Heart left ventricle (tissue), 16 donors: ENCODE results near the gene COQ4. TPM values are rescaled to one million over a fixed set of nuclear protein-coding genes. Genes with fewer than 3 reads are reported as not detected.

ENCODE experiments used
- ATAC-seq, 4 donors: fragments of 200-7000 bp; cut with Tn5 transposase; one replicate each; pipeline ENCODE4 v1.9.1; 2020 to 2022; ENCODE audit warnings: moderate library complexity in 4 of 4, mild to moderate bottlenecking in 3 of 4, moderate number of reproducible peaks in 1 of 4
- DNase-seq, 5 donors: peaks; one replicate each; pipeline ENCODE4 v3.0.0-alpha.2; 2020
- H3K27ac ChIP-seq, 12 donors: fragments of 200-600 bp; sonication (generic) in 4 of 12; one replicate each; pipeline versions ENCODE4 v1.5.0 to v1.8.0; 2016 to 2022; ENCODE audit warnings: mild to moderate bottlenecking in 2 of 12
- H3K27me3 ChIP-seq, 9 donors: fragments of 200-600 bp; sonication (generic) in 2 of 9; one replicate each; pipeline versions ENCODE4 v1.5.1 to v1.8.0; 2016 to 2022; ENCODE audit warnings: mild to moderate bottlenecking in 3 of 9
- H3K36me3 ChIP-seq, 9 donors: fragments of 200-600 bp; sonication (generic) in 2 of 9; one replicate each; pipeline versions ENCODE4 v1.5.0 to v1.8.0; 2018 to 2022; ENCODE audit warnings: mild to moderate bottlenecking in 2 of 9
- H3K4me1 ChIP-seq, 12 donors: fragments of 200-600 bp; sonication (generic) in 4 of 12; one replicate each; pipeline versions ENCODE4 v1.5.0 to v1.8.0; 2016 to 2022; ENCODE audit warnings: mild to moderate bottlenecking in 3 of 12
- H3K4me3 ChIP-seq, 12 donors: fragments of 200-600 bp; sonication (generic) in 4 of 12; one replicate each; pipeline versions ENCODE4 v1.5.0 to v1.8.0; 2017 to 2022; ENCODE audit warnings: mild to moderate bottlenecking in 9 of 12, moderate library complexity in 4 of 12
- H3K9me3 ChIP-seq, 12 donors: fragments of 200-600 bp; sonication (generic) in 4 of 12; one replicate each; pipeline versions ENCODE4 v1.5.0 to v1.8.0; 2016 to 2022; ENCODE audit warnings: mild to moderate bottlenecking in 1 of 12
- POLR2A ChIP-seq, 2 donors: fragments of 450-650 bp; IDR thresholded peaks; one replicate each; pipeline ENCODE4 v1.6.1; 2017; ENCODE audit warnings: antibody characterized with exemption in 2 of 2, mild to moderate bottlenecking in 2 of 2, moderate library complexity in 2 of 2
- WGBS, 4 donors: extraction: QIAGEN DNeasy Blood & Tissue Kit in 2 of 4; methylation state at CpG; one replicate each; pipeline versions ENCODE4 v1.1.5 to v1.1.7; 2013 to 2018; 5-methylcytosine and 5-hydroxymethylcytosine counted together
- intact Hi-C, 10 donors: fragments of 100-400 bp; cut with DNase I; formaldehyde crosslinking; loops; one replicate each; pipeline versions ENCODE4 v1.11.1 to v1.14.2; 2022
- polyA plus RNA-seq, 2 donors: library from polyadenylated mRNA; stranded (reverse); fragments of 200-250 nt; gene quantifications; one replicate each; pipeline ENCODE4 v1.2.3, GENCODE V29; 2013
- total RNA-seq, 9 donors: library from RNA; depleted of rRNA in 2 of 9; stranded (reverse); fragments of >200 nt in 2 of 9; fragmentation: NEBNext Ultra II Directional in 3 of 9; extraction: Animal tissue kit (Norgen Biotek cat#: 25700) in 3 of 9; gene quantifications; one replicate each; pipeline versions ENCODE4 v1.1.0 to v1.2.4, GENCODE V29; 2016 to 2023
- TF ChIP-seq, protein P1 (sequence below), 12 donors: fragments of 200-600 bp; sonication (generic) in 4 of 12; IDR thresholded peaks; one replicate each; pipeline versions ENCODE4 v1.5.0 to v1.8.0; 2018 to 2022; ENCODE audit warnings: antibody characterized with exemption in 12 of 12, mild to moderate bottlenecking in 5 of 12
- donor health status: ischemic (EF 13 %, LVEDD 7.1; RV severe dilation, severe dysfunction).
- donor health status: healthy with polysubstance abuse.
- donor health status: DM: no; HTN: yes; CAD: no.
- donor health status: DM: no; HTN: no; CAD: no.
- donor health status: ischemic (EF 25% LVEDD 6.9; RV normal size, moderate dysfunction).
- donor health status: ischemic (EF 25% LVEDD 5.7; RV mildly dilated, moderate dysfunction).
- donor health status: healthy.
- donor health status: DM: yes; HTN: yes; CAD: no.
- donor health status: ischemic (EF 35%, LVEDD 5.7; RV mildly dilated, moderate dysfunction).
- donor health status: nonischemic (EF 11% LVEDD 7.7; RV severe dilation, severe dysfunction).
- donor health status: DM: yes; HTN: yes; CAD: no.
- donor health status: PGD.
- donor health status: ischemic (EF 29% LVEDD 5.4; RV normal size, mild dysfunction).
- donor health status: nonischemic (EF 23%, LVEDD 6.1; RV moderate dilation, normal function).

COQ4 gene
- total and polyA plus RNA-seq, 11 donors: 19.0 to 43.2 (median 30.1) TPM

- no peaks in the 10 kb centered on the region for H3K9me3 ChIP-seq
- DNase-seq (no peak), ATAC-seq (no peak)
- peaks cover 0 to 29% (median 22%) of the 10 kb centered on the region in 12 donors for H3K4me1 ChIP-seq
- no peak overlapping the region for H3K4me3 ChIP-seq
- WGBS, 4 donors: 76 to 83% (median 77%) methylated on average over 3 of the region's 3 CpGs
- peaks cover 0 to 14% (median 0%) of the 10 kb centered on the region in 9 donors for H3K36me3 ChIP-seq
- H3K27ac ChIP-seq: peak overlapping the region in 3 of 12 donors; percentile 63 to 69 (median 64)
- no peaks in the 10 kb centered on the region for H3K27me3 ChIP-seq
- intact Hi-C loops: loop anchor here in 8 of 10 donors (1.0 to 10.0 kb wide), 7 partner anchors 48 to 262 kb away; partner anchors contain the start of gene GLE1 (in 1 of the 8)
- TF ChIP-seq, protein P1, sequence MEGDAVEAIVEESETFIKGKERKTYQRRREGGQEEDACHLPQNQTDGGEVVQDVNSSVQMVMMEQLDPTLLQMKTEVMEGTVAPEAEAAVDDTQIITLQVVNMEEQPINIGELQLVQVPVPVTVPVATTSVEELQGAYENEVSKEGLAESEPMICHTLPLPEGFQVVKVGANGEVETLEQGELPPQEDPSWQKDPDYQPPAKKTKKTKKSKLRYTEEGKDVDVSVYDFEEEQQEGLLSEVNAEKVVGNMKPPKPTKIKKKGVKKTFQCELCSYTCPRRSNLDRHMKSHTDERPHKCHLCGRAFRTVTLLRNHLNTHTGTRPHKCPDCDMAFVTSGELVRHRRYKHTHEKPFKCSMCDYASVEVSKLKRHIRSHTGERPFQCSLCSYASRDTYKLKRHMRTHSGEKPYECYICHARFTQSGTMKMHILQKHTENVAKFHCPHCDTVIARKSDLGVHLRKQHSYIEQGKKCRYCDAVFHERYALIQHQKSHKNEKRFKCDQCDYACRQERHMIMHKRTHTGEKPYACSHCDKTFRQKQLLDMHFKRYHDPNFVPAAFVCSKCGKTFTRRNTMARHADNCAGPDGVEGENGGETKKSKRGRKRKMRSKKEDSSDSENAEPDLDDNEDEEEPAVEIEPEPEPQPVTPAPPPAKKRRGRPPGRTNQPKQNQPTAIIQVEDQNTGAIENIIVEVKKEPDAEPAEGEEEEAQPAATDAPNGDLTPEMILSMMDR (IDR thresholded peaks at IDR 0.05): no peak
- no peak for TF ChIP-seq POLR2A (IDR thresholded peaks at IDR 0.05)
Observed at GRCh38 chr9:128362774-128363173, 40.1 kb downstream of the COQ4 start.

- peak overlapping the region in 10 of 12 donors; percentile 47 to 82 (median 68) for H3K27ac ChIP-seq
- 85 to 90% (median 87%) methylated on average over 4 of the region's 4 CpGs for WGBS, 4 donors
- H3K36me3 ChIP-seq: peaks cover 0 to under 1% (median 0%) of the 10 kb centered on the region in 9 donors
- no peak for DNase-seq
- H3K27me3 ChIP-seq: no peaks in the 10 kb centered on the region
- H3K4me3 ChIP-seq: peak overlapping the region in 6 of 12 donors; percentile 43 to 56 (median 48)
- H3K9me3 ChIP-seq: no peaks in the 10 kb centered on the region
- H3K4me1 ChIP-seq: peaks cover 0 to 37% (median 27%) of the 10 kb centered on the region in 12 donors
- intact Hi-C loops: loop anchor here in 3 of 10 donors (2.0 to 10.0 kb wide), 3 partner anchors 49 to 259 kb away; partner anchors contain the start of gene GLE1 (in 1 of the 3)
- ATAC-seq: no peak
- TF ChIP-seq, protein P1 (IDR thresholded peaks at IDR 0.05): no peak
- TF ChIP-seq POLR2A (IDR thresholded peaks at IDR 0.05): no peak
Observed at GRCh38 chr9:128365525-128365924, 42.9 kb downstream of the COQ4 start.

DNA sequence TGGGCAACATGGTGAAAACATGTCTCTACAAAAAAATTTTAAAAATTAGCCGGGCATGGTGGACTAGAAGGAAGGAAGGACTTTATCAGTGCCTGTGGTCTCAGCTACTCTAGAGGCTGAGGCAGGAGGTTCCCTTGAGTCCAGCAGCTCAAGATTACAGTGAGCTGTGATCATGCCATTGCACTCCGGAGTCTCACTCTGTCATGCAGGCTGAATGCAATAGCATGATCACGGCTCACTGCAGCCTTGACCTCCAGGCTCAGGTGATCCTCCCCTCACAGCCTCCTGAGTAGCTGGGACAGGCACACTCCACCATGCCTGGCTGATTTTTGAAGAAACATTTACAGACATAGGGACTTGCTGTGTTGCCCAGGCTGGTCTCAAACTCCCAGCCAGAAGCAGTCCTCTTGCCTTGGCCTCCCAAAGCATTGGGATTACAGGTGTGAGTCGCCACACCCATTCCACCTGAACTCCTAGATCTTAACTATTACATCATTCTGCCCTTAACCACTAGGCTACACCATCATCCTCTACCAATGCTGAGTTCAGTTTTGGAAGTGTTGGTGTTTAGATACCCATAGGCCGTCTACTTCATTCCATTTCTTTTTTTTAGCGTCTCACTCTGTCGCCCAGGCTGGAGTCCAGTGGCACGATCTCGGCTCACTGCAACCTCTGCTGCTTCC is 46.5 kb downstream of the COQ4 start:
- ATAC-seq: no peak
- TF ChIP-seq, protein P1 (IDR thresholded peaks at IDR 0.05): no peak
- TF ChIP-seq POLR2A (IDR thresholded peaks at IDR 0.05): no peak
- WGBS, 4 donors: 90 to 95% (median 92%) methylated on average over 8 to 9 of the region's 9 CpGs
- peaks cover 0 to 41% (median 29%) of the 10 kb centered on the region in 12 donors for H3K4me1 ChIP-seq
- no peak overlapping the region for H3K27ac ChIP-seq
- intact Hi-C loops: loop anchor here in 2 of 10 donors (10.0 kb wide), 2 partner anchors 136 to 256 kb away; partner anchors contain the start of gene GLE1 (in 1 of the 2)
- no peaks in the 10 kb centered on the region for H3K27me3 ChIP-seq
- peaks cover 0 to 13% (median 5%) of the 10 kb centered on the region in 9 donors for H3K36me3 ChIP-seq
- H3K9me3 ChIP-seq: no peaks in the 10 kb centered on the region
- no peak overlapping the region for H3K4me3 ChIP-seq
- no peak for DNase-seq

DNA sequence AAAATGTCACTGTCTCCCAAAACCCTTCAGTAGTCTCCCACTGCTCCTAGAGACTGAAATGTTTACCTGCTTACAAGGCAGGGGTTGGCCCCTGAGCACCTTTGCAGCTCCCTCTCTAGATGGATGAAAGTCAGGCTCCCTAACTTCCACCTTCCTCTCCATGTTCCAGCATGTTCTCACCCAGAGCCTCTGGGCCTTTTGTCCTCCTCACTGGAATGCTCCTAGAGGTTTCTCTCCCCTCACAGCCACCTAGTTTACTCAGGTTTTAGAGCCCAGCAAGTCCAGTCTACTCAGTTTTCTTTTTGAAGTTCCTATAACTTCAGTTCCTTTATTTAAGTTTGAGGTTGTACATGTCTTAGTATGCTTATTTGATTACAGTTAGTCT is 47.7 kb downstream of the COQ4 start:
- peaks cover 0 to 30% (median 20%) of the 10 kb centered on the region in 12 donors for H3K4me1 ChIP-seq
- ATAC-seq (no peak), DNase-seq (no peak)
- peaks cover 0 to 22% (median 10%) of the 10 kb centered on the region in 9 donors for H3K36me3 ChIP-seq
- peak overlapping the region; percentile 60 to 99 (median 89) for H3K4me3 ChIP-seq
- H3K9me3 ChIP-seq: no peaks in the 10 kb centered on the region
- no peaks in the 10 kb centered on the region for H3K27me3 ChIP-seq
- TF ChIP-seq, protein P1 (IDR thresholded peaks at IDR 0.05): no peak
- no peak for TF ChIP-seq POLR2A (IDR thresholded peaks at IDR 0.05)
- H3K27ac ChIP-seq: peak overlapping the region; percentile 89 to 98 (median 94)
- intact Hi-C loops: loop anchor here in 1 of 10 donors (5.0 kb wide), 1 partner anchor 42 kb away; no protein-coding TSS in a partner anchor
